Ascending aorta (tissue), 2 donors: Measurements from ENCODE around the gene C10orf67. TPM values are rescaled to one million over a fixed set of nuclear protein-coding genes. Genes with fewer than 3 reads are reported as not detected.

Source experiments
- DNase-seq, 2 donors: peaks; one replicate each; pipeline ENCODE4 v3.0.0-alpha.2; 2019; ENCODE audit warnings: low spot score in 2 of 2
- H3K27ac ChIP-seq, 2 donors: fragments of 200-600 bp; sonication (generic); one replicate each; pipeline ENCODE4 v1.5.1; 2016 to 2017; ENCODE audit warnings: mild to moderate bottlenecking in 1 of 2
- H3K27me3 ChIP-seq: fragments of 200-600 bp; sonication (generic); one replicate; pipeline ENCODE4 v1.5.1; 2017
- H3K36me3 ChIP-seq, 2 donors: fragments of 200-600 bp; sonication (generic); one replicate each; pipeline ENCODE4 v1.5.1; 2016
- H3K4me1 ChIP-seq, 2 donors: fragments of 200-600 bp; sonication (generic); one replicate each; pipeline ENCODE4 v1.5.1; 2016 to 2017; ENCODE audit warnings: mild to moderate bottlenecking in 1 of 2
- H3K4me3 ChIP-seq, 2 donors: fragments of 200-600 bp; sonication (generic); one replicate each; pipeline ENCODE4 v1.5.1; 2016 to 2017; ENCODE audit warnings: mild to moderate bottlenecking in 1 of 2
- H3K9me3 ChIP-seq, 2 donors: fragments of 200-600 bp; sonication (generic); one replicate each; pipeline ENCODE4 v1.5.1; 2016
- CTCF ChIP-seq, 3 experiments: fragments of 200-600 bp in 2 of 3; fragments of 450-650 bp in 1 of 3; sonication (generic) in 2 of 3; IDR thresholded peaks; one replicate each; pipeline ENCODE4 v1.5.1; 2016 to 2019; ENCODE audit warnings: antibody characterized with exemption in 3 of 3, mild to moderate bottlenecking in 1 of 3, moderate library complexity in 1 of 3
- intact Hi-C: fragments of 100-400 bp; cut with DNase I; formaldehyde crosslinking; loops from one replicate; pipeline ENCODE4 v1.15.1; 2023
- total RNA-seq: library from RNA; depleted of rRNA; stranded (reverse); fragments of >200 nt; gene quantifications from one replicate; pipeline ENCODE4 v1.1.0, GENCODE V29; 2016

Gene C10orf67
- total RNA-seq, 1 donor from 2014 or later, result not detected

DNA sequence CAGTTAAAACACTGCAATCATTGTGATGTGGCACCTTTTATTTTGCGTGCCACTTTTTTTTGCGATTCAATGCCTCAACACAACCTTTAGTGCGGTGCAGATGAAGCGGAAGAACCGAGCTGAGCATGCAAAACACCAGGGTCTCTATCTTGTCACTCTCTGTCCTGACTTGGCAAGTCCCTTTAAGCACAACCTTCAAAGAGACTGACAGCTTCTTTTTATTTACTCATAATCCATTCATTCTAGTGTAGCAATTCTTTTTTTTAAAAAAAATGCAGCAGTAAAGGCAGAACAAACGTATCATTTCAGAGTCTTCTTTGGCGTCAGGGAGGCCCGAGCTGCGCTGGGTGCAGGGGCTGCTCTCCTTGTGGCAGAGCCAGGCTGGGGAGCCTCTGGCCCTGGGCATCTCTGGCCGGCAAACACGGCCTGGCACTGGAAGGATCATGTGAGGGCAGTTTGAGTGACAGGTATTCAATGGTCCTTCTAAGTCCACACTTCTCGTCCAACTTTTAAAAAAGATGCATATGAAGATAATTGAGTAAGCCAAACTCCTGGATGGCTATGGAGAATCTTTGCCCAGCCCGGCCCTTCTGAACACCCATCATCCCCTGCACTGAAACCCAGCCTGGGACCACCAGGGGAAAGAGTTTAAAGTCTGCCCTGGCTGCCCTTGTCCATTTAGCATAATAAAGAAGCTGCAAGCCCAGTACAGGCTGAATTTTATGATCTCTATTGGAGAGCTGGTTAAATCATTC, 148.6 kb downstream of the C10orf67 start:
- Histone ChIP-seq H3K4me1 (no peaks in the 10 kb centered on the region), H3K9me3 (no peaks in the 10 kb centered on the region), H3K4me3 (no peak overlapping the region), H3K27me3 (peaks cover 3% of the 10 kb centered on the region), H3K27ac (no peak overlapping the region), H3K36me3 (no peaks in the 10 kb centered on the region)
- intact Hi-C loops, result no loop called here
- no peak for DNase-seq
- TF ChIP-seq CTCF (IDR thresholded peaks at IDR 0.05), result no peak

DNA sequence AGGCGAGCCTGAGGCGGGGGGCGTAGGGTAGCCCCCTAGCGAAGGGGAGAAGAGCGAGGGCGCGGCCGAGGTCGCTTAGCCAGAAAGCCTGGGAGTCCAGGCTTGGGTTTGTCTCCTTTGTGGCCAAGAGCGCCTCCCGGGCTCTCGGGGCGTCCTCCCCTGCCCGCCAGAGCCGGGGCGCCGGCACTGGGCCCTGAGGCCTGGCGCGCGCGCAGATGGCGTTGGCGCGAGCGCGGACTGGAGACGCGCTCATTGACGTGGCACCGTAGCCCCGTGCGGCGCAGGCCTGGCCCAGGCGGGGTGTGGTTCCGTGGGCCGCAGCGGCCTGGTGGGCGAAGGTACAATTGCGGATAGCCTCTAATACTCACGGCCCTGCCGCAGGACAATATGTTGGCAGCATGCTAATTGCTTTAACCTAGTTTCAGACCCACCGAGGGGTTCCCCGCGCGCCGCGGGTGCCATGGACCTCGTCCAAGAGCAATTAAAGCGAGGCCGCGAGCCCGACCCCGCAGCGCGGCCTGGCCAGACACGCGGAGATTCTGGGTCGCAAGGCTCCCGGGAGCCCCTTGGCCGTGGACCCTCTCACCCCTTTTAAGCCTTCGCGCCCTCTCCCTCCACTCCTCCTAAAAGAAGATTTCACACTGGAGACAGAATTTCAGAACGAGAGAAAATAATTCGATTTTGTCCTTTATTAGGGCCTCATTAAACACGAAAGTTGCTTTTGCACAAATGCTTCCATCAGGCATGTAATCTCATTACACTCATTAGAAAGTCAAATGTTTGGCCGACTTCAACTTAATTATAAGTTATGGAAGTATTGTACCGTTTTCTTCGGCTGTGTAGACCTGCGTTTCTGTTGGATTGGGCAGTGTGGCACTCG, 149.4 kb downstream of the C10orf67 start:
- Histone ChIP-seq H3K36me3 (no peaks in the 10 kb centered on the region), H3K4me1 (no peaks in the 10 kb centered on the region), H3K27me3 (peaks cover 3% of the 10 kb centered on the region), H3K27ac (no peak overlapping the region), H3K4me3 (no peak overlapping the region), H3K9me3 (no peaks in the 10 kb centered on the region)
- no peak for DNase-seq
- TF ChIP-seq CTCF (IDR thresholded peaks at IDR 0.05), result no peak
- intact Hi-C loops, result no loop called here

DNA sequence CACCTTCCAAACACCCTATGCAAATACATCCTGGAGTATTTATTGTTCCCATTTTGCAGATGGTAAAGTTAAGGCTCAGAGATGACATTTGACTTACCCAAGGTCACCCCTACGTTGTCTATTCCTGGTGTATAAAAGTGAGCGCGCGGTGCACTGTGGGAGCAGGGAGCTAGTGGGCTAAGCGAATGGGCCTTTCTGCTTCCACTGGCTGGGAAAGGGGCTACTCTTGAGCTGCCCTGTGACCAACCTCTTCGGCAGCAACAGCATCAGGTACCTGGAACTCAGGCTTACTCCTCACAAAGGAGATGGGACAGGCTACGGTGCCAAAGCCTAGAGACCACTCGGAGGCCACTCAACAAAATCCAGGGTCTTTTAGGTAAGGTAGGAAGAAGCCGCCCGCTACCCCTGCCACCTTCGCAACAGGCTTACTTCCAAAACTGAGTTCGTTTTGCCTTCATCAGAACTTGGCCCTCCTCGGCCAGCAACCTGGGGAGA, 150.1 kb downstream of the C10orf67 start:
- no peak for DNase-seq
- H3K27ac ChIP-seq, result no peak overlapping the region
- H3K36me3 ChIP-seq, result no peaks in the 10 kb centered on the region
- peaks cover 3% of the 10 kb centered on the region for H3K27me3 ChIP-seq
- no peak overlapping the region for H3K4me3 ChIP-seq
- H3K9me3 ChIP-seq, result no peaks in the 10 kb centered on the region
- no peaks in the 10 kb centered on the region for H3K4me1 ChIP-seq
- intact Hi-C loops, result no loop called here
- no peak for TF ChIP-seq CTCF (IDR thresholded peaks at IDR 0.05)

- no peak overlapping the region for H3K27ac ChIP-seq
- no peak for TF ChIP-seq CTCF (IDR thresholded peaks at IDR 0.05)
- H3K9me3 ChIP-seq, result no peaks in the 10 kb centered on the region
- H3K4me1 ChIP-seq, result no peaks in the 10 kb centered on the region
- peaks cover 3% of the 10 kb centered on the region for H3K27me3 ChIP-seq
- no peaks in the 10 kb centered on the region for H3K36me3 ChIP-seq
- DNase-seq, result no peak
- no peak overlapping the region for H3K4me3 ChIP-seq
- intact Hi-C loops, result no loop called here
Measured at GRCh38 chr10:23193435-23194074, 151.0 kb downstream of the C10orf67 start.

DNA sequence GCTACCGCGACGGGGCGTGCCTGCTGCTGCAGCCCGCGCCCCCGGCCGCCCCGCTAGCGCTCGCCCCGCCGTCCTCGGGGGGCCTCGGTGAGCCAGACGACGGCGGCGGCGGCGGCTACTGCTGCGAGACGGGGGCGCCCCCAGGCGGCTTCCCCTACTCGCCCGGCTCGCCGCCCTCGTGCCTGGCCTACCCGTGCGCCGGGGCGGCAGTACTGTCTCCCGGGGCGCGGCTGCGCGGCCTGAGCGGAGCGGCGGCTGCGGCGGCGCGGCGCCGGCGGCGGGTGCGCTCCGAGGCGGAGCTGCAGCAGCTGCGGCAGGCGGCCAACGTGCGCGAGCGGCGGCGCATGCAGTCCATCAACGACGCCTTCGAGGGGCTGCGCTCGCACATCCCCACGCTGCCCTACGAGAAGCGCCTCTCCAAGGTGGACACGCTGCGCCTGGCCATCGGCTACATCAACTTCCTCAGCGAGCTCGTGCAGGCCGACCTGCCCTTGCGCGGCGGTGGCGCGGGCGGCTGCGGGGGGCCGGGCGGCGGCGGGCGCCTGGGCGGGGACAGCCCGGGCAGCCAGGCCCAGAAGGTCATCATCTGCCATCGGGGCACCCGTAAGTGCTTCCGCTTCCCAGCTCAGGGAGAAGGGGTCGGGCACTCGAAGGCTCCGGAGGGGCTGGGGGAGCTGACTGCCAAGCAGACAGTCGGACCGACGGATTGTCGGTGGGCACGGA, 151.7 kb downstream of the C10orf67 start:
- Histone ChIP-seq H3K9me3 (no peaks in the 10 kb centered on the region), H3K4me3 (no peak overlapping the region), H3K4me1 (no peaks in the 10 kb centered on the region), H3K27ac (no peak overlapping the region), H3K27me3 (peaks cover 3% of the 10 kb centered on the region), H3K36me3 (no peaks in the 10 kb centered on the region)
- intact Hi-C loops, result no loop called here
- no peak for TF ChIP-seq CTCF (IDR thresholded peaks at IDR 0.05)
- DNase-seq, result no peak
